HepG2 (cell line): Measurements from ENCODE around the gene SLC35B4. TPM values are rescaled to one million over a fixed set of nuclear protein-coding genes. Genes with fewer than 3 reads are reported as not detected.

Source experiments
- AGO2 ChIP-seq: fragments of 200-400 bp; formaldehyde crosslinking; optimal IDR thresholded peaks from 2 replicates; pipeline ENCODE3; 2017; ENCODE audit warnings: mild to moderate bottlenecking, low read depth, low read length, moderate library complexity
- ARNTL ChIP-seq: sonication (generic); formaldehyde crosslinking; IDR thresholded peaks from 2 replicates; pipeline ENCODE4 v1.4.0; 2020; ENCODE audit warnings: mild to moderate bottlenecking, missing genetic modification reagents
- CCDC6 ChIP-seq: sonication (generic); formaldehyde crosslinking; IDR thresholded peaks from 2 replicates; pipeline ENCODE4 v1.8.1; 2022; ENCODE audit warnings: mild to moderate bottlenecking, missing genetic modification reagents, moderate library complexity
- FOXA3 ChIP-seq: IDR thresholded peaks from 2 replicates; pipeline ENCODE4 v1.6.1; 2016; ENCODE audit warnings: missing genetic modification reagents, missing compliant biosample characterization
- FOXM1 ChIP-seq: sonication (generic); formaldehyde crosslinking; IDR thresholded peaks from 2 replicates; pipeline ENCODE4 v1.5.0; 2020; ENCODE audit warnings: missing genetic modification reagents
- ISX ChIP-seq: sonication (generic); formaldehyde crosslinking; conservative IDR thresholded peaks from 2 replicates; pipeline ENCODE4 v1.5.0; 2020; ENCODE audit warnings: missing genetic modification reagents
- KLF16 ChIP-seq, 2 experiments: sonication (generic) in 1 of 2; formaldehyde crosslinking in 1 of 2; IDR thresholded peaks; 2 replicates each; pipeline versions ENCODE4 v1.6.1 to v1.8.0; 2016 to 2023; ENCODE audit warnings: missing genetic modification reagents in 2 of 2, missing compliant biosample characterization in 1 of 2
- MLLT10 ChIP-seq: sonication (generic); formaldehyde crosslinking; IDR thresholded peaks from 2 replicates; pipeline ENCODE4 v1.4.0; 2020; ENCODE audit warnings: missing genetic modification reagents
- RORA ChIP-seq: sonication (generic); formaldehyde crosslinking; IDR thresholded peaks from 2 replicates; pipeline ENCODE4 v1.5.0; 2020; ENCODE audit warnings: mild to moderate bottlenecking, missing genetic modification reagents, moderate library complexity
- SMAD1 ChIP-seq: sonication (generic); formaldehyde crosslinking; IDR thresholded peaks from 2 replicates; pipeline ENCODE4 v1.4.0; 2020; ENCODE audit warnings: missing genetic modification reagents, low read depth, mild to moderate bottlenecking, borderline replicate concordance
- SNAI1 ChIP-seq: sonication (generic); formaldehyde crosslinking; IDR thresholded peaks from 2 replicates; pipeline ENCODE4 v1.5.0; 2020; ENCODE audit warnings: mild to moderate bottlenecking, missing genetic modification reagents, borderline replicate concordance
- ZBTB20 ChIP-seq: sonication (generic); formaldehyde crosslinking; IDR thresholded peaks from 2 replicates; pipeline ENCODE4 v1.8.1; 2023; ENCODE audit warnings: missing genetic modification reagents, low read depth, mild to moderate bottlenecking, borderline replicate concordance
- ZNF121 ChIP-seq: sonication (generic); formaldehyde crosslinking; IDR thresholded peaks from 2 replicates; pipeline ENCODE4 v1.5.0; 2020; ENCODE audit warnings: mild to moderate bottlenecking, missing genetic modification reagents
- ZNF350 ChIP-seq: sonication (generic); formaldehyde crosslinking; IDR thresholded peaks from 2 replicates; pipeline ENCODE4 v1.4.0; 2020; ENCODE audit warnings: mild to moderate bottlenecking, low read depth, missing genetic modification reagents, borderline replicate concordance
- ZNF558 ChIP-seq: sonication (generic); formaldehyde crosslinking; IDR thresholded peaks from 2 replicates; pipeline ENCODE4 v1.9.0; 2022; ENCODE audit warnings: mild to moderate bottlenecking, missing genetic modification reagents, borderline replicate concordance
- ZNF562 ChIP-seq: sonication (generic); formaldehyde crosslinking; IDR thresholded peaks from 2 replicates; pipeline ENCODE4 v1.8.0; 2022; ENCODE audit warnings: missing genetic modification reagents, borderline replicate concordance
- polyA plus RNA-seq, 8 experiments: library from polyadenylated mRNA; depleted of rRNA in 3 of 8; stranded (reverse) in 7 of 8; unstranded in 1 of 8; fragments of >200 nt; fragmentation: Illumina TruSeq in 4 of 8; extraction: Trizol in 4 of 8; gene quantifications; 2 replicates each; pipeline versions ENCODE4 v1.2.1 to v1.2.3, GENCODE V29; 2011 to 2016; ENCODE audit warnings: low read depth in 4 of 8, missing spikeins in 1 of 8, mixed read lengths in 1 of 8; ENCODE audit not compliant: insufficient read depth in 1 of 8
- total RNA-seq, 5 experiments: library from RNA; depleted of rRNA; stranded (reverse); fragments of >200 nt; fragmentation: Illumina TruSeq; extraction: Trizol; gene quantifications; 2 replicates each; pipeline ENCODE4 v1.2.3, GENCODE V29; 2016; ENCODE audit warnings: low read depth in 1 of 5
- TF ChIP-seq, protein P1 (sequence below): sonication (generic); formaldehyde crosslinking; IDR thresholded peaks from 2 replicates; pipeline ENCODE4 v1.4.0; 2020; ENCODE audit warnings: mild to moderate bottlenecking, missing genetic modification reagents
- TF ChIP-seq, protein P2 (sequence below): sonication (generic); formaldehyde crosslinking; IDR thresholded peaks from 2 replicates; pipeline ENCODE4 v1.4.0; 2020; ENCODE audit warnings: missing genetic modification reagents
- TF ChIP-seq, protein P3 (sequence below): sonication (generic); formaldehyde crosslinking; IDR thresholded peaks from 2 replicates; pipeline ENCODE4 v1.5.0; 2020; ENCODE audit warnings: mild to moderate bottlenecking, missing genetic modification reagents

Gene SLC35B4
- total and polyA plus RNA-seq, 2 of the 13 experiments (the other 11 are each of a cell fraction or from before 2014, with no cell fraction given) = 17.1 to 17.8 TPM

DNA sequence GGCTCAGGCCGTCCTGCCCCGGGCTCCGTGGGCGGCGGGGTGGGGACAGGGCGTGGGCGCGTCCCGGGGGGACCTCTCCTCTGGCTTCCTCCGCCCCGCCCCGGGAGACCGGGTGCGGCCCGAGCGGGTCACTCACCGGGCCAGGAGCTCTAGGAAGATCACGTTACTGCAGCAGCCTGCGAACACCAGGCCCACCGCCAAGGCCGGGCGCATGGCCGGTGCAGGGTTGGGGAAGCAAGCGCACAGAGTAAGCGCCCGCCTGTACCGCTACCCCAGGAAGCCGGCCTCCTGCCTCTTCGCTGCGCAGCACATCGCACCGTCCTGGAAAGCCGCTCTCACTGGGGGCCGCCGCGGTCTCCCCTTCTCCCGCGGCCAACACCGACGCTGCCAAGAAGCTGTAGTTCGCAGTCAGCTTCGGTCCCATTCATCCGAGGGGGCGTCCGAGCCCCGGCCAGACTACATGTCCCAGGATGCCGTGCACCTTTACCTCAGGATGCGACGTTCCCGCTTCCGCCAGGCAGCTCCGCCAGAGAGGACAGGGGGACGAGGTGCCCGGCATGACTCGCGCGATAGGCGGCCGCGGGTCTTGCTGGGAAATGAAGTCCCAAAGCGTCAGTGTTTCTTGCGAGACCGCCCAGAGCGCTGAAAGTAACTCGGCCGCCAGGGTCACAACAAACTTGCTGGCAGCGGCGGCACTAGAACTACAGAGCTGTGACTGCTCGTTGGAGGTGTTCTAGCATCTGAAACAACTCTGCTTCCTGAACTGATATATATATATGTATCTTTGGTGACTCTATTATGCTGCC is at the start of gene SLC35B4 (continued):
- TF ChIP-seq, protein P1, sequence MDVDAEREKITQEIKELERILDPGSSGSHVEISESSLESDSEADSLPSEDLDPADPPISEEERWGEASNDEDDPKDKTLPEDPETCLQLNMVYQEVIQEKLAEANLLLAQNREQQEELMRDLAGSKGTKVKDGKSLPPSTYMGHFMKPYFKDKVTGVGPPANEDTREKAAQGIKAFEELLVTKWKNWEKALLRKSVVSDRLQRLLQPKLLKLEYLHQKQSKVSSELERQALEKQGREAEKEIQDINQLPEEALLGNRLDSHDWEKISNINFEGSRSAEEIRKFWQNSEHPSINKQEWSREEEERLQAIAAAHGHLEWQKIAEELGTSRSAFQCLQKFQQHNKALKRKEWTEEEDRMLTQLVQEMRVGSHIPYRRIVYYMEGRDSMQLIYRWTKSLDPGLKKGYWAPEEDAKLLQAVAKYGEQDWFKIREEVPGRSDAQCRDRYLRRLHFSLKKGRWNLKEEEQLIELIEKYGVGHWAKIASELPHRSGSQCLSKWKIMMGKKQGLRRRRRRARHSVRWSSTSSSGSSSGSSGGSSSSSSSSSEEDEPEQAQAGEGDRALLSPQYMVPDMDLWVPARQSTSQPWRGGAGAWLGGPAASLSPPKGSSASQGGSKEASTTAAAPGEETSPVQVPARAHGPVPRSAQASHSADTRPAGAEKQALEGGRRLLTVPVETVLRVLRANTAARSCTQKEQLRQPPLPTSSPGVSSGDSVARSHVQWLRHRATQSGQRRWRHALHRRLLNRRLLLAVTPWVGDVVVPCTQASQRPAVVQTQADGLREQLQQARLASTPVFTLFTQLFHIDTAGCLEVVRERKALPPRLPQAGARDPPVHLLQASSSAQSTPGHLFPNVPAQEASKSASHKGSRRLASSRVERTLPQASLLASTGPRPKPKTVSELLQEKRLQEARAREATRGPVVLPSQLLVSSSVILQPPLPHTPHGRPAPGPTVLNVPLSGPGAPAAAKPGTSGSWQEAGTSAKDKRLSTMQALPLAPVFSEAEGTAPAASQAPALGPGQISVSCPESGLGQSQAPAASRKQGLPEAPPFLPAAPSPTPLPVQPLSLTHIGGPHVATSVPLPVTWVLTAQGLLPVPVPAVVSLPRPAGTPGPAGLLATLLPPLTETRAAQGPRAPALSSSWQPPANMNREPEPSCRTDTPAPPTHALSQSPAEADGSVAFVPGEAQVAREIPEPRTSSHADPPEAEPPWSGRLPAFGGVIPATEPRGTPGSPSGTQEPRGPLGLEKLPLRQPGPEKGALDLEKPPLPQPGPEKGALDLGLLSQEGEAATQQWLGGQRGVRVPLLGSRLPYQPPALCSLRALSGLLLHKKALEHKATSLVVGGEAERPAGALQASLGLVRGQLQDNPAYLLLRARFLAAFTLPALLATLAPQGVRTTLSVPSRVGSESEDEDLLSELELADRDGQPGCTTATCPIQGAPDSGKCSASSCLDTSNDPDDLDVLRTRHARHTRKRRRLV (CRISPR knock-in tag) = peak; percentile 71; the same call in 1 of the 2 replicates
- TF ChIP-seq FOXM1 (CRISPR knock-in tag) = no peak
- no peak for TF ChIP-seq RORA
- peak; percentile 68; the same call in 1 of the 2 replicates for TF ChIP-seq FOXA3
- TF ChIP-seq AGO2 = peak; percentile 74
- TF ChIP-seq MLLT10 (CRISPR knock-in tag) = no peak
- 0 out of 2 replicates have a peak, but pooled peaks have one; percentile 14 for TF ChIP-seq ZBTB20 (CRISPR knock-in tag)
- TF ChIP-seq KLF16 (CRISPR knock-in tag; IDR thresholded peaks at IDR 0.05) = no peak; a peak in 1 of 4 replicates
- peak; percentile 14; the same call in 1 of the 2 replicates for TF ChIP-seq ZNF121
- TF ChIP-seq SMAD1 = no peak
- TF ChIP-seq, protein P2, sequence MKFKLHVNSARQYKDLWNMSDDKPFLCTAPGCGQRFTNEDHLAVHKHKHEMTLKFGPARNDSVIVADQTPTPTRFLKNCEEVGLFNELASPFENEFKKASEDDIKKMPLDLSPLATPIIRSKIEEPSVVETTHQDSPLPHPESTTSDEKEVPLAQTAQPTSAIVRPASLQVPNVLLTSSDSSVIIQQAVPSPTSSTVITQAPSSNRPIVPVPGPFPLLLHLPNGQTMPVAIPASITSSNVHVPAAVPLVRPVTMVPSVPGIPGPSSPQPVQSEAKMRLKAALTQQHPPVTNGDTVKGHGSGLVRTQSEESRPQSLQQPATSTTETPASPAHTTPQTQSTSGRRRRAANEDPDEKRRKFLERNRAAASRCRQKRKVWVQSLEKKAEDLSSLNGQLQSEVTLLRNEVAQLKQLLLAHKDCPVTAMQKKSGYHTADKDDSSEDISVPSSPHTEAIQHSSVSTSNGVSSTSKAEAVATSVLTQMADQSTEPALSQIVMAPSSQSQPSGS (CRISPR knock-in tag) = peak; percentile 83
- TF ChIP-seq, protein P3, sequence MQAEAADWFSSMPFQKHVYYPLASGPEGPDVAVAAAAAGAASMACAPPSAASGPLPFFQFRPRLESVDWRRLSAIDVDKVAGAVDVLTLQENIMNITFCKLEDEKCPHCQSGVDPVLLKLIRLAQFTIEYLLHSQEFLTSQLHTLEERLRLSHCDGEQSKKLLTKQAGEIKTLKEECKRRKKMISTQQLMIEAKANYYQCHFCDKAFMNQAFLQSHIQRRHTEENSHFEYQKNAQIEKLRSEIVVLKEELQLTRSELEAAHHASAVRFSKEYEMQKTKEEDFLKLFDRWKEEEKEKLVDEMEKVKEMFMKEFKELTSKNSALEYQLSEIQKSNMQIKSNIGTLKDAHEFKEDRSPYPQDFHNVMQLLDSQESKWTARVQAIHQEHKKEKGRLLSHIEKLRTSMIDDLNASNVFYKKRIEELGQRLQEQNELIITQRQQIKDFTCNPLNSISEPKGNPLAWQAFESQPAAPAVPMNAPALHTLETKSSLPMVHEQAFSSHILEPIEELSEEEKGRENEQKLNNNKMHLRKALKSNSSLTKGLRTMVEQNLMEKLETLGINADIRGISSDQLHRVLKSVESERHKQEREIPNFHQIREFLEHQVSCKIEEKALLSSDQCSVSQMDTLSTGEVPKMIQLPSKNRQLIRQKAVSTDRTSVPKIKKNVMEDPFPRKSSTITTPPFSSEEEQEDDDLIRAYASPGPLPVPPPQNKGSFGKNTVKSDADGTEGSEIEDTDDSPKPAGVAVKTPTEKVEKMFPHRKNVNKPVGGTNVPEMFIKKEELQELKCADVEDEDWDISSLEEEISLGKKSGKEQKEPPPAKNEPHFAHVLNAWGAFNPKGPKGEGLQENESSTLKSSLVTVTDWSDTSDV (CRISPR knock-in tag) = no peak
- TF ChIP-seq ZNF562 (CRISPR knock-in tag) = no peak
- no peak; the same call in 1 of the 2 replicates for TF ChIP-seq SNAI1 (CRISPR knock-in tag)
- peak; percentile 58; the same call in 1 of the 2 replicates for TF ChIP-seq CCDC6
- peak; percentile 93; the same call in 1 of the 2 replicates for TF ChIP-seq ZNF350 (CRISPR knock-in tag)
- TF ChIP-seq ZNF558 = peak; percentile 91
- TF ChIP-seq ARNTL (CRISPR knock-in tag) = no peak
- 0 out of 2 replicates have a peak, but pooled peaks have one; percentile 31 for TF ChIP-seq ISX (CRISPR knock-in tag)
